ENCODE data around the gene SLC8A1. TPM values are rescaled to one million over a fixed set of nuclear protein-coding genes. Genes with fewer than 3 reads are reported as not detected.

SLC8A1 gene
- total RNA-seq, 1 experiment from 2014 or later = not detected

GRCh38 chr2:40160751-40161218 lies 291.1 kb downstream of the SLC8A1 start:
- DNase-seq = no peak
- H3K4me3 ChIP-seq (ENCODE audit: low read length) = no peak overlapping the region
- H2AFZ ChIP-seq (ENCODE audit: low read length) = no peak overlapping the region
- H3K27ac ChIP-seq (ENCODE audit: low read length) = no peak overlapping the region
- H3K79me2 ChIP-seq (ENCODE audit: low read length) = no peaks in the 10 kb centered on the region
- H3K4me2 ChIP-seq (ENCODE audit: low read depth, low read length, poor library complexity, severe bottlenecking) = no peak overlapping the region
- no peaks in the 10 kb centered on the region for H3K27me3 ChIP-seq (ENCODE audit: low read length)
- H3K9me2 ChIP-seq (replicated peaks; ENCODE audit: insufficient read depth, low read length) = no peaks in the 10 kb centered on the region
- H4K20me1 ChIP-seq (ENCODE audit: insufficient read depth, low read depth, low read length) = no peaks in the 10 kb centered on the region
- no peaks in the 10 kb centered on the region for H3K9me3 ChIP-seq (ENCODE audit: low read length)
- no peak overlapping the region for H3K9ac ChIP-seq (ENCODE audit: low read length)
- H3K4me1 ChIP-seq (ENCODE audit: low read length) = no peaks in the 10 kb centered on the region
- H3K36me3 ChIP-seq (ENCODE audit: insufficient read depth, low read length) = no peaks in the 10 kb centered on the region

DNA sequence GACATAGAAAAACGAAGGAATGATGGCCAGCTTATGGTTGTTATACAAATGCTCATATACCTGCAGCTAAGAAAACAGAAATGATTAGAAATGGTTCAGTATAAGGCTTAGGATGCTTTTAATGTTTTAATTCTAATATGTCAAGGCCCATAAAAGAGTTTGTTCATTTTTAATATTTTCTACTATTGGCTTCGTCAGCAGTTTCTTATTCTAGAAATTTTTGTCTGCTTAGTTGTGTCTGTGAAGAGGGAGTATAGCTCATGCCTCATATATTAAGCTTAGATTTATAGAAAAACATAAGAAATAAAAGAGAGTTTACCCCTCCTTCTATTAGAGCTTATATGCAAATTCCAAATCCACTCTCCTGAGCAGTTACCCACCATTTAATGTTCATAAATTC lies 292.6 kb downstream of the SLC8A1 start:
- Histone ChIP-seq H3K79me2 (ENCODE audit: low read length) (no peaks in the 10 kb centered on the region), H3K27me3 (ENCODE audit: low read length) (no peaks in the 10 kb centered on the region), H3K4me2 (ENCODE audit: low read depth, low read length, poor library complexity, severe bottlenecking) (no peak overlapping the region), H3K36me3 (ENCODE audit: insufficient read depth, low read length) (no peaks in the 10 kb centered on the region), H2AFZ (ENCODE audit: low read length) (no peak overlapping the region), H3K9me2 (replicated peaks; ENCODE audit: insufficient read depth, low read length) (no peaks in the 10 kb centered on the region), H3K9me3 (ENCODE audit: low read length) (no peaks in the 10 kb centered on the region), H3K9ac (ENCODE audit: low read length) (no peak overlapping the region), H3K27ac (ENCODE audit: low read length) (no peak overlapping the region), H3K4me1 (ENCODE audit: low read length) (no peaks in the 10 kb centered on the region), H3K4me3 (ENCODE audit: low read length) (no peak overlapping the region), H4K20me1 (ENCODE audit: insufficient read depth, low read depth, low read length) (no peaks in the 10 kb centered on the region)
- no peak for DNase-seq

- H4K20me1 ChIP-seq (ENCODE audit: insufficient read depth, low read depth, low read length) = no peaks in the 10 kb centered on the region
- H3K27me3 ChIP-seq (ENCODE audit: low read length) = no peaks in the 10 kb centered on the region
- H3K9ac ChIP-seq (ENCODE audit: low read length) = no peak overlapping the region
- H3K36me3 ChIP-seq (ENCODE audit: insufficient read depth, low read length) = no peaks in the 10 kb centered on the region
- H3K27ac ChIP-seq (ENCODE audit: low read length) = no peak overlapping the region
- H3K9me2 ChIP-seq (replicated peaks; ENCODE audit: insufficient read depth, low read length) = no peaks in the 10 kb centered on the region
- no peak for DNase-seq
- no peaks in the 10 kb centered on the region for H3K79me2 ChIP-seq (ENCODE audit: low read length)
- H3K4me1 ChIP-seq (ENCODE audit: low read length) = no peaks in the 10 kb centered on the region
- no peak overlapping the region for H3K4me2 ChIP-seq (ENCODE audit: low read depth, low read length, poor library complexity, severe bottlenecking)
- no peaks in the 10 kb centered on the region for H3K9me3 ChIP-seq (ENCODE audit: low read length)
- no peak overlapping the region for H3K4me3 ChIP-seq (ENCODE audit: low read length)
- no peak overlapping the region for H2AFZ ChIP-seq (ENCODE audit: low read length)
These were observed 293.1 kb downstream of the SLC8A1 start for GRCh38 chr2:40158781-40159180.

DNA sequence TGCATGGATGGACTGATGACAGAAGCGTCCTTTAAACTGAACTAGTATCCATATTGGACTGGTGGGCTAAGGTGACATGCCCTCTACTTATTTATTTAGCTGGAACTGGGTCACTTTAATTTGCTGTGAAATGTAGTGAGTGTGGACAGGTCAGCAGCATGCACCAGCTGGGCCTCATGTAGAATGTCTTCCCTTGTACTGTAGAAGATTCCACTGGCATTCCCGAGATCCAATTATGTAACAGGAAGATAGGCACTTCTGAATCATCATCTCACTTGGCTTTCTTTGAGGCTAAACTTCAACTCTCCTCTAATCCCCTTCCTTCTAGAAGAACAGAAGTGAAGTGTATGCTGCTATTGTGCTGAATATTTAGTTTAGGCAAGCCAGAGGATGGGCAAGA lies 296.2 kb downstream of the SLC8A1 start:
- no peaks in the 10 kb centered on the region for H3K36me3 ChIP-seq (ENCODE audit: insufficient read depth, low read length)
- H3K79me2 ChIP-seq (ENCODE audit: low read length) = no peaks in the 10 kb centered on the region
- H2AFZ ChIP-seq (ENCODE audit: low read length) = no peak overlapping the region
- DNase-seq = no peak
- no peaks in the 10 kb centered on the region for H3K27me3 ChIP-seq (ENCODE audit: low read length)
- H3K4me1 ChIP-seq (ENCODE audit: low read length) = no peaks in the 10 kb centered on the region
- H3K4me3 ChIP-seq (ENCODE audit: low read length) = no peak overlapping the region
- no peak overlapping the region for H3K4me2 ChIP-seq (ENCODE audit: low read depth, low read length, poor library complexity, severe bottlenecking)
- no peaks in the 10 kb centered on the region for H4K20me1 ChIP-seq (ENCODE audit: insufficient read depth, low read depth, low read length)
- no peaks in the 10 kb centered on the region for H3K9me2 ChIP-seq (replicated peaks; ENCODE audit: insufficient read depth, low read length)
- no peaks in the 10 kb centered on the region for H3K9me3 ChIP-seq (ENCODE audit: low read length)
- no peak overlapping the region for H3K9ac ChIP-seq (ENCODE audit: low read length)
- H3K27ac ChIP-seq (ENCODE audit: low read length) = no peak overlapping the region

DNA sequence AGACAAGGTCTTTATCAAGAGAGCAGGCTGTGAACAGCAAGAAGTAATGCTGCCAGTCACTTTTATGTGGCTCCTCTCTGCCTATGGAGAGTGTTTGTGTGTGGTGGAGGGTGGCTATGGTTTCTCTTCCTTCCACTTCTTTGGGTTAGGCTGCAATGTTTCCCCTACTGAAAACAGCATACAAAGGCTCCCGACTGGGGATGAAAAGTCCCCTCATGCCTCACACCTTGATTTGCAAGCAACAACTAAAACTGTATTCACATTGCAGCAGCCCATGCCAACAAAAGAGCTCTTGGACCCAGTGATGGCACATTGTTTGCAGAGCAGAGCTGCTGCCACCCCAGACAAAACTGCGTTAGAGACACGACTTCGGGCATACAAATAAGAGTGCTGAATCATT lies 301.6 kb downstream of the SLC8A1 start:
- no peaks in the 10 kb centered on the region for H3K27me3 ChIP-seq (ENCODE audit: low read length)
- no peak overlapping the region for H2AFZ ChIP-seq (ENCODE audit: low read length)
- H3K4me2 ChIP-seq (ENCODE audit: low read depth, low read length, poor library complexity, severe bottlenecking) = no peak overlapping the region
- no peaks in the 10 kb centered on the region for H3K9me3 ChIP-seq (ENCODE audit: low read length)
- no peaks in the 10 kb centered on the region for H3K4me1 ChIP-seq (ENCODE audit: low read length)
- H3K9me2 ChIP-seq (replicated peaks; ENCODE audit: insufficient read depth, low read length) = no peaks in the 10 kb centered on the region
- H4K20me1 ChIP-seq (ENCODE audit: insufficient read depth, low read depth, low read length) = no peaks in the 10 kb centered on the region
- H3K4me3 ChIP-seq (ENCODE audit: low read length) = no peak overlapping the region
- no peaks in the 10 kb centered on the region for H3K79me2 ChIP-seq (ENCODE audit: low read length)
- no peaks in the 10 kb centered on the region for H3K36me3 ChIP-seq (ENCODE audit: insufficient read depth, low read length)
- no peak for DNase-seq
- no peak overlapping the region for H3K9ac ChIP-seq (ENCODE audit: low read length)
- no peak overlapping the region for H3K27ac ChIP-seq (ENCODE audit: low read length)

GRCh38 chr2:40148334-40148733 lies 303.6 kb downstream of the SLC8A1 start:
- H3K27me3 ChIP-seq (ENCODE audit: low read length) = no peaks in the 10 kb centered on the region
- H2AFZ ChIP-seq (ENCODE audit: low read length) = no peak overlapping the region
- H4K20me1 ChIP-seq (ENCODE audit: insufficient read depth, low read depth, low read length) = no peaks in the 10 kb centered on the region
- no peaks in the 10 kb centered on the region for H3K4me1 ChIP-seq (ENCODE audit: low read length)
- H3K36me3 ChIP-seq (ENCODE audit: insufficient read depth, low read length) = no peaks in the 10 kb centered on the region
- no peaks in the 10 kb centered on the region for H3K79me2 ChIP-seq (ENCODE audit: low read length)
- no peak overlapping the region for H3K4me2 ChIP-seq (ENCODE audit: low read depth, low read length, poor library complexity, severe bottlenecking)
- DNase-seq = no peak
- H3K27ac ChIP-seq (ENCODE audit: low read length) = no peak overlapping the region
- H3K4me3 ChIP-seq (ENCODE audit: low read length) = no peak overlapping the region
- H3K9me3 ChIP-seq (ENCODE audit: low read length) = no peaks in the 10 kb centered on the region
- no peaks in the 10 kb centered on the region for H3K9me2 ChIP-seq (replicated peaks; ENCODE audit: insufficient read depth, low read length)
- no peak overlapping the region for H3K9ac ChIP-seq (ENCODE audit: low read length)

GRCh38 chr2:40147360-40147759 lies 304.5 kb downstream of the SLC8A1 start:
- Histone ChIP-seq H3K4me1 (ENCODE audit: low read length) (no peaks in the 10 kb centered on the region), H3K36me3 (ENCODE audit: insufficient read depth, low read length) (no peaks in the 10 kb centered on the region), H3K9ac (ENCODE audit: low read length) (no peak overlapping the region), H3K4me3 (ENCODE audit: low read length) (no peak overlapping the region), H4K20me1 (ENCODE audit: insufficient read depth, low read depth, low read length) (no peaks in the 10 kb centered on the region), H3K9me2 (replicated peaks; ENCODE audit: insufficient read depth, low read length) (no peaks in the 10 kb centered on the region), H3K9me3 (ENCODE audit: low read length) (no peaks in the 10 kb centered on the region), H3K27ac (ENCODE audit: low read length) (no peak overlapping the region), H3K4me2 (ENCODE audit: low read depth, low read length, poor library complexity, severe bottlenecking) (no peak overlapping the region), H3K27me3 (ENCODE audit: low read length) (no peaks in the 10 kb centered on the region), H2AFZ (ENCODE audit: low read length) (no peak overlapping the region), H3K79me2 (ENCODE audit: low read length) (no peaks in the 10 kb centered on the region)
- DNase-seq = no peak

- Histone ChIP-seq H3K36me3 (ENCODE audit: insufficient read depth, low read length) (no peaks in the 10 kb centered on the region), H3K79me2 (ENCODE audit: low read length) (no peaks in the 10 kb centered on the region), H4K20me1 (ENCODE audit: insufficient read depth, low read depth, low read length) (no peaks in the 10 kb centered on the region), H3K9me2 (replicated peaks; ENCODE audit: insufficient read depth, low read length) (no peaks in the 10 kb centered on the region), H3K4me2 (ENCODE audit: low read depth, low read length, poor library complexity, severe bottlenecking) (no peak overlapping the region), H2AFZ (ENCODE audit: low read length) (no peak overlapping the region), H3K4me1 (ENCODE audit: low read length) (no peaks in the 10 kb centered on the region), H3K27ac (ENCODE audit: low read length) (no peak overlapping the region), H3K9ac (ENCODE audit: low read length) (no peak overlapping the region), H3K9me3 (ENCODE audit: low read length) (no peaks in the 10 kb centered on the region), H3K27me3 (ENCODE audit: low read length) (no peaks in the 10 kb centered on the region), H3K4me3 (ENCODE audit: low read length) (no peak overlapping the region)
- no peak for DNase-seq
These were observed 307.9 kb downstream of the SLC8A1 start for GRCh38 chr2:40144022-40144421.

GRCh38 chr2:40138314-40138713 lies 313.6 kb downstream of the SLC8A1 start:
- no peak for DNase-seq
- Histone ChIP-seq H4K20me1 (ENCODE audit: insufficient read depth, low read depth, low read length) (no peaks in the 10 kb centered on the region), H2AFZ (ENCODE audit: low read length) (no peak overlapping the region), H3K27me3 (ENCODE audit: low read length) (no peaks in the 10 kb centered on the region), H3K9ac (ENCODE audit: low read length) (no peak overlapping the region), H3K4me1 (ENCODE audit: low read length) (no peaks in the 10 kb centered on the region), H3K9me3 (ENCODE audit: low read length) (no peaks in the 10 kb centered on the region), H3K4me2 (ENCODE audit: low read depth, low read length, poor library complexity, severe bottlenecking) (no peak overlapping the region), H3K79me2 (ENCODE audit: low read length) (no peaks in the 10 kb centered on the region), H3K4me3 (ENCODE audit: low read length) (no peak overlapping the region), H3K9me2 (replicated peaks; ENCODE audit: insufficient read depth, low read length) (no peaks in the 10 kb centered on the region), H3K36me3 (ENCODE audit: insufficient read depth, low read length) (no peaks in the 10 kb centered on the region), H3K27ac (ENCODE audit: low read length) (no peak overlapping the region)
